Vagina (tissue), 2 donors: Measurements from ENCODE around the gene EPDR1. TPM values are rescaled to one million over a fixed set of nuclear protein-coding genes. Genes with fewer than 3 reads are reported as not detected.
"Not testable (repeated sequence)": the region's sequence is repeated elsewhere in the genome, so short reads cannot be mapped to it uniquely, and the experiment has no call there.

Experiments used
- DNase-seq, 2 donors: peaks; one replicate each; pipeline ENCODE4 v3.0.0-alpha.2; 2017; ENCODE audit errors: extremely low spot score in 2 of 2
- H3K27ac ChIP-seq: fragments of 200-600 bp; sonication (generic); one replicate; pipeline ENCODE4 v1.5.1; 2019
- H3K27me3 ChIP-seq: fragments of 200-600 bp; sonication (generic); one replicate; pipeline ENCODE4 v1.5.1; 2019
- H3K36me3 ChIP-seq, 2 donors: fragments of 200-600 bp; sonication (generic); one replicate each; pipeline ENCODE4 v1.5.1; 2017 to 2019
- H3K4me1 ChIP-seq: fragments of 200-600 bp; sonication (generic); one replicate; pipeline ENCODE4 v1.5.1; 2019
- H3K4me3 ChIP-seq, 2 donors: fragments of 200-600 bp; sonication (generic); 1 replicate in 1 of 2; 2 replicates in 1 of 2; pipeline ENCODE4 v1.5.1; 2016 to 2019
- H3K9me3 ChIP-seq: fragments of 200-600 bp; sonication (generic); one replicate; pipeline ENCODE4 v1.5.1; 2019
- CTCF ChIP-seq, 3 experiments: fragments of 450-650 bp in 2 of 3; fragments of 200-600 bp in 1 of 3; sonication (generic) in 1 of 3; IDR thresholded peaks; one replicate each; pipeline ENCODE4 v1.5.1; 2017 to 2019; ENCODE audit warnings: antibody characterized with exemption in 3 of 3, mild to moderate bottlenecking in 2 of 3, moderate library complexity in 2 of 3
- POLR2A ChIP-seq, 2 donors: fragments of 450-650 bp; IDR thresholded peaks; one replicate each; pipeline ENCODE4 v1.6.1; 2017; ENCODE audit warnings: antibody characterized with exemption in 2 of 2, mild to moderate bottlenecking in 2 of 2, moderate library complexity in 2 of 2
- POLR2AphosphoS5 ChIP-seq, 2 donors: sonication (generic); formaldehyde crosslinking; IDR thresholded peaks; one replicate each; pipeline ENCODE4 v1.9.0; 2017; ENCODE audit warnings: antibody characterized with exemption in 2 of 2, mild to moderate bottlenecking in 2 of 2, low read depth in 1 of 2; ENCODE audit not compliant: insufficient read depth in 1 of 2
- intact Hi-C: fragments of 100-400 bp; cut with DNase I; formaldehyde crosslinking; loops from one replicate; pipeline ENCODE4 v1.15.1; 2023
- total RNA-seq: library from RNA; depleted of rRNA; stranded (reverse); fragments of >200 nt; gene quantifications from one replicate; pipeline ENCODE4 v1.2.3, GENCODE V29; 2016

Gene EPDR1
- total RNA-seq, 1 donor from 2014 or later, result 37.6 TPM

- TF ChIP-seq POLR2A (IDR thresholded peaks at IDR 0.05) (no peak), POLR2AphosphoS5 (IDR thresholded peaks at IDR 0.05; ENCODE audit: insufficient read depth in 1 of 2, low read depth in 1 of 2) (no peak), CTCF (IDR thresholded peaks at IDR 0.05) (no peak)
- no peak overlapping the region for H3K4me3 ChIP-seq
- DNase-seq, result no peak
- H3K9me3 ChIP-seq, result no peaks in the 10 kb centered on the region
- no peak overlapping the region for H3K27ac ChIP-seq
- H3K27me3 ChIP-seq, result no peaks in the 10 kb centered on the region
- intact Hi-C loops, result no loop called here
- H3K36me3 ChIP-seq, result no peaks in the 10 kb centered on the region
- H3K4me1 ChIP-seq, result peaks cover 25% of the 10 kb centered on the region
Observed at GRCh38 chr7:37947138-37947940, 26.9 kb downstream of the EPDR1 start.

- H3K9me3 ChIP-seq, result no peaks in the 10 kb centered on the region
- TF ChIP-seq POLR2A (IDR thresholded peaks at IDR 0.05) (no peak), POLR2AphosphoS5 (IDR thresholded peaks at IDR 0.05; ENCODE audit: insufficient read depth in 1 of 2, low read depth in 1 of 2) (no peak), CTCF (IDR thresholded peaks at IDR 0.05) (no peak)
- intact Hi-C loops, result no loop called here
Observed at GRCh38 chr7:37947941-37948210, 27.4 kb downstream of the EPDR1 start.

GRCh38 chr7:37952240-37952639, 31.8 kb downstream of the EPDR1 start:
- H3K27ac ChIP-seq, result no peak overlapping the region
- intact Hi-C loops, result no loop called here
- DNase-seq, result no peak

More at GRCh38 chr7:37947941-37948210, 27.4 kb downstream of the EPDR1 start:
- H3K4me3 ChIP-seq, result no peak overlapping the region
- H3K27me3 ChIP-seq, result no peaks in the 10 kb centered on the region
- no peaks in the 10 kb centered on the region for H3K36me3 ChIP-seq
- H3K27ac ChIP-seq, result no peak overlapping the region
- H3K4me1 ChIP-seq, result peaks cover 22% of the 10 kb centered on the region
- no peak for DNase-seq

DNA sequence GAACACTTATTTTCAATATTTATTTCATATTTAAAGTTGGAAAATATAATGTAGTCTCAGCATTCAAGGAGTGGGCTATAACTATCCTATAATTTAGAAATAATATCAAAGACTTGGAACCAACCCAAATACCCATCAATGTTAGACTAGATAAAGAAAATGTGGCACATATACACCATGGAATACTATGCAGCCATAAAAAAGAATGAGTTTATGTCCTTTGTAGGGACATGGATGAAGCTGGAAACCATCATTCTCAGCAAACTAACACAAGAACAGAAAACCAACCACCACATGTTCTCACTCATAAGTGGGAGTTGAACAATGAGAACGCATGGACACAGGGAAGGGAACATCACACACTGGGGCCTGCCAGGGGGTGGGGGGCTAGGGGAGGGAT, 33.8 kb downstream of the EPDR1 start:
- DNase-seq, H3K27ac ChIP-seq, H3K9me3 ChIP-seq, intact Hi-C loops, H3K4me3 ChIP-seq, H3K36me3 ChIP-seq, H3K27me3 ChIP-seq, H3K4me1 ChIP-seq: not testable (repeated sequence)

More at GRCh38 chr7:37952240-37952639, 31.8 kb downstream of the EPDR1 start:
- Histone ChIP-seq H3K36me3 (no peaks in the 10 kb centered on the region), H3K4me3 (no peak overlapping the region), H3K4me1 (no peaks in the 10 kb centered on the region), H3K9me3 (no peaks in the 10 kb centered on the region), H3K27me3 (no peaks in the 10 kb centered on the region)
- TF ChIP-seq CTCF (IDR thresholded peaks at IDR 0.05) (no peak), POLR2AphosphoS5 (IDR thresholded peaks at IDR 0.05; ENCODE audit: insufficient read depth in 1 of 2, low read depth in 1 of 2) (no peak), POLR2A (IDR thresholded peaks at IDR 0.05) (no peak)

GRCh38 chr7:37956791-37957190, 36.4 kb downstream of the EPDR1 start:
- no peak overlapping the region for H3K27ac ChIP-seq
- H3K4me3 ChIP-seq, result no peak overlapping the region
- H3K9me3 ChIP-seq, result no peaks in the 10 kb centered on the region
- no peaks in the 10 kb centered on the region for H3K36me3 ChIP-seq
- no peak for DNase-seq
- TF ChIP-seq POLR2A (IDR thresholded peaks at IDR 0.05) (no peak), CTCF (IDR thresholded peaks at IDR 0.05) (no peak), POLR2AphosphoS5 (IDR thresholded peaks at IDR 0.05; ENCODE audit: insufficient read depth in 1 of 2, low read depth in 1 of 2) (no peak)
- no peaks in the 10 kb centered on the region for H3K4me1 ChIP-seq
- no peaks in the 10 kb centered on the region for H3K27me3 ChIP-seq
- intact Hi-C loops, result no loop called here
